K562 (cell line): ENCODE results near the gene HSP90AA1.

Experiments
- ARNT ChIP-seq, 2 experiments: fragments of 450-650 bp; IDR thresholded peaks; 2 replicates each; pipeline ENCODE4 v1.6.1; 2016; ENCODE audit warnings: mild to moderate bottlenecking in 1 of 2
- BACH1 ChIP-seq: fragments of 200-800 bp; sonication (Bioruptor generic); IDR thresholded peaks from 2 replicates; pipeline ENCODE4 v1.6.1; 2016; ENCODE audit warnings: missing genetic modification characterization, missing compliant biosample characterization
- DACH1 ChIP-seq: fragments of 450-650 bp; IDR thresholded peaks from 2 replicates; pipeline ENCODE4 v1.6.1; 2018; ENCODE audit not compliant: partially characterized antibody
- FOS ChIP-seq: IDR thresholded peaks from 3 replicates; pipeline ENCODE4 v1.6.1; 2011; ENCODE audit not compliant: insufficient read length; ENCODE audit errors: extremely low read depth
- NFIC ChIP-seq: fragments of 450-650 bp; IDR thresholded peaks from 2 replicates; pipeline ENCODE4 v1.6.1; 2017; ENCODE audit warnings: mild to moderate bottlenecking, inconsistent platforms
- POLR2A ChIP-seq: fragments of 450-650 bp; conservative IDR thresholded peaks from 2 replicates; pipeline ENCODE4 v1.6.1; 2016
- SAFB ChIP-seq: fragments of 200-400 bp; formaldehyde crosslinking; IDR thresholded peaks from 2 replicates; pipeline ENCODE4 v1.6.1; 2017; ENCODE audit warnings: low read depth, low read length, borderline replicate concordance
- ZNF408 ChIP-seq: fragments of 250-450 bp; sonication (Bioruptor Pico); IDR thresholded peaks from 2 replicates; pipeline ENCODE4 v1.4.0; 2020; ENCODE audit warnings: low read depth, mild to moderate bottlenecking, moderate library complexity
- ZNF76 ChIP-seq: fragments of 250-450 bp; sonication (Bioruptor Pico); IDR thresholded peaks from 2 replicates; pipeline ENCODE4 v1.4.0; 2020; ENCODE audit warnings: mild to moderate bottlenecking, moderate library complexity, borderline replicate concordance
- TF ChIP-seq, protein P1 (sequence below): fragments of 250-450 bp; sonication (Bioruptor Pico); IDR thresholded peaks from 2 replicates; pipeline ENCODE4 v1.5.0; 2022; ENCODE audit warnings: mild to moderate bottlenecking
- TF ChIP-seq, protein P2 (sequence below), 3 experiments: IDR thresholded peaks in 2 of 3; conservative IDR thresholded peaks in 1 of 3; 2 replicates each; pipeline ENCODE4 v1.5.1; 2011 to 2012; ENCODE audit warnings: low read length in 3 of 3, mild to moderate bottlenecking in 3 of 3, control low read depth in 2 of 3, improper control_type of control experiment in 1 of 3, inconsistent platforms in 1 of 3, low read depth in 1 of 3, mixed read lengths in 1 of 3, moderate library complexity in 1 of 3; ENCODE audit not compliant: insufficient read depth in 2 of 3
- TF ChIP-seq, protein P3 (sequence below): sonication (generic); formaldehyde crosslinking; IDR thresholded peaks from 2 replicates; pipeline ENCODE4 v1.8.1; 2022; ENCODE audit warnings: missing genetic modification reagents
- TF ChIP-seq, protein P4 (sequence below), 2 experiments: fragments of 450-650 bp in 1 of 2; sonication (generic) in 1 of 2; formaldehyde crosslinking in 1 of 2; IDR thresholded peaks in 1 of 2; conservative IDR thresholded peaks in 1 of 2; 2 replicates each; pipeline versions ENCODE4 v1.6.1 to v1.8.1; 2016 to 2023; ENCODE audit warnings: mild to moderate bottlenecking in 2 of 2, moderate library complexity in 2 of 2, inconsistent platforms in 1 of 2, missing genetic modification reagents in 1 of 2

- TF ChIP-seq, protein P1, sequence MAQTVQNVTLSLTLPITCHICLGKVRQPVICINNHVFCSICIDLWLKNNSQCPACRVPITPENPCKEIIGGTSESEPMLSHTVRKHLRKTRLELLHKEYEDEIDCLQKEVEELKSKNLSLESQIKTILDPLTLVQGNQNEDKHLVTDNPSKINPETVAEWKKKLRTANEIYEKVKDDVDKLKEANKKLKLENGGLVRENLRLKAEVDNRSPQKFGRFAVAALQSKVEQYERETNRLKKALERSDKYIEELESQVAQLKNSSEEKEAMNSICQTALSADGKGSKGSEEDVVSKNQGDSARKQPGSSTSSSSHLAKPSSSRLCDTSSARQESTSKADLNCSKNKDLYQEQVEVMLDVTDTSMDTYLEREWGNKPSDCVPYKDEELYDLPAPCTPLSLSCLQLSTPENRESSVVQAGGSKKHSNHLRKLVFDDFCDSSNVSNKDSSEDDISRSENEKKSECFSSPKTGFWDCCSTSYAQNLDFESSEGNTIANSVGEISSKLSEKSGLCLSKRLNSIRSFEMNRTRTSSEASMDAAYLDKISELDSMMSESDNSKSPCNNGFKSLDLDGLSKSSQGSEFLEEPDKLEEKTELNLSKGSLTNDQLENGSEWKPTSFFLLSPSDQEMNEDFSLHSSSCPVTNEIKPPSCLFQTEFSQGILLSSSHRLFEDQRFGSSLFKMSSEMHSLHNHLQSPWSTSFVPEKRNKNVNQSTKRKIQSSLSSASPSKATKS, result no peak
- TF ChIP-seq SAFB, result no peak
- no peak for TF ChIP-seq ARNT (IDR thresholded peaks at IDR 0.05)
- TF ChIP-seq, protein P2, sequence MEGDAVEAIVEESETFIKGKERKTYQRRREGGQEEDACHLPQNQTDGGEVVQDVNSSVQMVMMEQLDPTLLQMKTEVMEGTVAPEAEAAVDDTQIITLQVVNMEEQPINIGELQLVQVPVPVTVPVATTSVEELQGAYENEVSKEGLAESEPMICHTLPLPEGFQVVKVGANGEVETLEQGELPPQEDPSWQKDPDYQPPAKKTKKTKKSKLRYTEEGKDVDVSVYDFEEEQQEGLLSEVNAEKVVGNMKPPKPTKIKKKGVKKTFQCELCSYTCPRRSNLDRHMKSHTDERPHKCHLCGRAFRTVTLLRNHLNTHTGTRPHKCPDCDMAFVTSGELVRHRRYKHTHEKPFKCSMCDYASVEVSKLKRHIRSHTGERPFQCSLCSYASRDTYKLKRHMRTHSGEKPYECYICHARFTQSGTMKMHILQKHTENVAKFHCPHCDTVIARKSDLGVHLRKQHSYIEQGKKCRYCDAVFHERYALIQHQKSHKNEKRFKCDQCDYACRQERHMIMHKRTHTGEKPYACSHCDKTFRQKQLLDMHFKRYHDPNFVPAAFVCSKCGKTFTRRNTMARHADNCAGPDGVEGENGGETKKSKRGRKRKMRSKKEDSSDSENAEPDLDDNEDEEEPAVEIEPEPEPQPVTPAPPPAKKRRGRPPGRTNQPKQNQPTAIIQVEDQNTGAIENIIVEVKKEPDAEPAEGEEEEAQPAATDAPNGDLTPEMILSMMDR (IDR thresholded peaks at IDR 0.05 in 2 of 3, conservative IDR thresholded peaks at IDR 0.05 in 1 of 3; ENCODE audit: insufficient read depth in 2 of 3, low read depth in 1 of 3, low read length in 3 of 3), result no peak
- no peak for TF ChIP-seq NFIC
- TF ChIP-seq, protein P3, sequence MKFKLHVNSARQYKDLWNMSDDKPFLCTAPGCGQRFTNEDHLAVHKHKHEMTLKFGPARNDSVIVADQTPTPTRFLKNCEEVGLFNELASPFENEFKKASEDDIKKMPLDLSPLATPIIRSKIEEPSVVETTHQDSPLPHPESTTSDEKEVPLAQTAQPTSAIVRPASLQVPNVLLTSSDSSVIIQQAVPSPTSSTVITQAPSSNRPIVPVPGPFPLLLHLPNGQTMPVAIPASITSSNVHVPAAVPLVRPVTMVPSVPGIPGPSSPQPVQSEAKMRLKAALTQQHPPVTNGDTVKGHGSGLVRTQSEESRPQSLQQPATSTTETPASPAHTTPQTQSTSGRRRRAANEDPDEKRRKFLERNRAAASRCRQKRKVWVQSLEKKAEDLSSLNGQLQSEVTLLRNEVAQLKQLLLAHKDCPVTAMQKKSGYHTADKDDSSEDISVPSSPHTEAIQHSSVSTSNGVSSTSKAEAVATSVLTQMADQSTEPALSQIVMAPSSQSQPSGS (CRISPR knock-in tag), result no peak
- TF ChIP-seq ZNF408, result no peak
- no peak for TF ChIP-seq ZNF76
- no peak for TF ChIP-seq POLR2A
- TF ChIP-seq FOS, result no peak
- TF ChIP-seq DACH1, result no peak
- TF ChIP-seq BACH1 (tag), result no peak
- TF ChIP-seq, protein P4, sequence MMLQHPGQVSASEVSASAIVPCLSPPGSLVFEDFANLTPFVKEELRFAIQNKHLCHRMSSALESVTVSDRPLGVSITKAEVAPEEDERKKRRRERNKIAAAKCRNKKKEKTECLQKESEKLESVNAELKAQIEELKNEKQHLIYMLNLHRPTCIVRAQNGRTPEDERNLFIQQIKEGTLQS (IDR thresholded peaks at IDR 0.05), result no peak
- TF ChIP-seq, protein P4 (CRISPR knock-in tag; conservative IDR thresholded peaks at IDR 0.05), result no peak
Observed at GRCh38 chr14:102090713-102091112, 3.9 kb upstream of the HSP90AA1 start.
